Measurements from ENCODE around the gene CLCC1. TPM values are rescaled to one million over a fixed set of nuclear protein-coding genes. Genes with fewer than 3 reads are reported as not detected.

CLCC1 gene
- total RNA-seq, 4 donors from 2014 or later: 14.4 to 56.1 (median 18.9) TPM

DNA sequence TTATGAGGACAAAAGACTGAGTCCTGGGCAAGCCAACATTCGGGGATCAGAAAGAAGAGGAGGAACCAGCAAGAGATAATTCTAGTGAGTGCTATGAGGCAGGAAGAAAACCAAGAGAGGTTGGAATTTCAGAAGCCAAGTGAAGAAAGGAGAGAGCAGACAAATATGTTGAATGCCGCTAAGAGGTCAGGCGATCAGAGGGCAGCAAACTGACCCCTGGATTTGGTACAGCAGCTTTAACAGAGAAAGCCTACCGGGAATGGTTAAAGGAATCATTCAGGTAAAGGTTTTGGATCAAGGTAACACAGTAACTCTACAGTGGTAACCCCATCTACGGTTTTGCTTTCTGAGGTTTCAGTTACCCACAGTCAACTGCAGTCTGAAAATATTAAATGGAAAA lies 5.4 kb downstream of the CLCC1 start:
- H3K9me3 ChIP-seq: no peaks in the 10 kb centered on the region
- TF ChIP-seq, protein P1, sequence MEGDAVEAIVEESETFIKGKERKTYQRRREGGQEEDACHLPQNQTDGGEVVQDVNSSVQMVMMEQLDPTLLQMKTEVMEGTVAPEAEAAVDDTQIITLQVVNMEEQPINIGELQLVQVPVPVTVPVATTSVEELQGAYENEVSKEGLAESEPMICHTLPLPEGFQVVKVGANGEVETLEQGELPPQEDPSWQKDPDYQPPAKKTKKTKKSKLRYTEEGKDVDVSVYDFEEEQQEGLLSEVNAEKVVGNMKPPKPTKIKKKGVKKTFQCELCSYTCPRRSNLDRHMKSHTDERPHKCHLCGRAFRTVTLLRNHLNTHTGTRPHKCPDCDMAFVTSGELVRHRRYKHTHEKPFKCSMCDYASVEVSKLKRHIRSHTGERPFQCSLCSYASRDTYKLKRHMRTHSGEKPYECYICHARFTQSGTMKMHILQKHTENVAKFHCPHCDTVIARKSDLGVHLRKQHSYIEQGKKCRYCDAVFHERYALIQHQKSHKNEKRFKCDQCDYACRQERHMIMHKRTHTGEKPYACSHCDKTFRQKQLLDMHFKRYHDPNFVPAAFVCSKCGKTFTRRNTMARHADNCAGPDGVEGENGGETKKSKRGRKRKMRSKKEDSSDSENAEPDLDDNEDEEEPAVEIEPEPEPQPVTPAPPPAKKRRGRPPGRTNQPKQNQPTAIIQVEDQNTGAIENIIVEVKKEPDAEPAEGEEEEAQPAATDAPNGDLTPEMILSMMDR (IDR thresholded peaks at IDR 0.05): no peak
- no peak for TF ChIP-seq POLR2A (IDR thresholded peaks at IDR 0.05)
- H3K36me3 ChIP-seq: peaks cover 0 to 16% (median 0%) of the 10 kb centered on the region in 3 donors
- H3K27ac ChIP-seq: no peak overlapping the region
- H3K4me1 ChIP-seq: peaks cover 0 to 14% (median 6%) of the 10 kb centered on the region in 4 donors
- no peaks in the 10 kb centered on the region for H3K27me3 ChIP-seq
- no peak for DNase-seq
- no peak overlapping the region for H3K4me3 ChIP-seq

DNA sequence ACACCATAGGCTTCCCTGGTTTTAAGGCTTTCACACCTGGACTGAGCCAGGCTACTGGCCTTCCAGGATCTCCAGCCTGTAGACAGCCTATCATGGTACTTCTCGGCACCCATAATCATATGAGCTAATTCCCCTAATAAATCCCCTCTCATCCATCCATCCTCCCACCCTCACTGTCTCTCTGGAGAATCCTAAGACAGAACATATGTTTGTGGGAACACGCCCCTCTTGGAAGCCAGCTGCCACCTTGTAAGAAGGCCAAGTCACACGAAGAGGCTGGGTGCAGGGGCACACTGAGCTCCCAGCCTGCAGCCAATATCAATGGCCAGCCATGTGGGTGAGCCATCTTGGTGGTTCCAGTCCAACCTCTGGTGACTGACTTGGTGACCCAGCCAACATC lies 7.4 kb downstream of the CLCC1 start:
- no peak for DNase-seq
- TF ChIP-seq POLR2A (IDR thresholded peaks at IDR 0.05): no peak
- TF ChIP-seq, protein P1 (IDR thresholded peaks at IDR 0.05): no peak
- no peak overlapping the region for H3K27ac ChIP-seq
- H3K36me3 ChIP-seq: peaks cover 0 to 16% (median 0%) of the 10 kb centered on the region in 3 donors
- no peaks in the 10 kb centered on the region for H3K27me3 ChIP-seq
- H3K4me1 ChIP-seq: no peaks in the 10 kb centered on the region
- no peak overlapping the region for H3K4me3 ChIP-seq
- no peaks in the 10 kb centered on the region for H3K9me3 ChIP-seq

DNA sequence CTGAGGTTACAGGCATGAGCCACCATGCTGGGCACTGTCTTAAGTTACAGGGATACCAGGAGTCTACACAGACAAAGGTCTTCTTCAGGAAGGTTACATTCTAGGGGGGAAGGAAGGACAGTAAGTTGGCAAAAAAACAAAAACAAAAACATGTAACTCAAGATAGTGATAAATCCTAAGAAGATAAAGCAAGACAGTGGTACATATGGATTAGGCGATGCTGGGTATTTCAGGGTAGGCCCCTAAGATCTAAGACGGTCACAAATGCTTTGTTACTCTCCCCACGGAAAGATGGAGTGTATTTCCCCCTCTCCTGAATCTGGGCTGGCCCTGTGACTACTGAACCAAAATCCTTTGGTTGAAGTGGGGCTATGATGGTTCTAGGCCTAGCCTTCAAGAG lies 8.2 kb downstream of the CLCC1 start:
- TF ChIP-seq, protein P1 (IDR thresholded peaks at IDR 0.05): no peak
- TF ChIP-seq POLR2A (IDR thresholded peaks at IDR 0.05): no peak
- H3K27me3 ChIP-seq: no peaks in the 10 kb centered on the region
- H3K27ac ChIP-seq: no peak overlapping the region
- H3K36me3 ChIP-seq: peaks cover 0 to 16% (median 0%) of the 10 kb centered on the region in 3 donors
- no peak overlapping the region for H3K4me3 ChIP-seq
- no peaks in the 10 kb centered on the region for H3K4me1 ChIP-seq
- H3K9me3 ChIP-seq: no peaks in the 10 kb centered on the region
- DNase-seq: no peak

DNA sequence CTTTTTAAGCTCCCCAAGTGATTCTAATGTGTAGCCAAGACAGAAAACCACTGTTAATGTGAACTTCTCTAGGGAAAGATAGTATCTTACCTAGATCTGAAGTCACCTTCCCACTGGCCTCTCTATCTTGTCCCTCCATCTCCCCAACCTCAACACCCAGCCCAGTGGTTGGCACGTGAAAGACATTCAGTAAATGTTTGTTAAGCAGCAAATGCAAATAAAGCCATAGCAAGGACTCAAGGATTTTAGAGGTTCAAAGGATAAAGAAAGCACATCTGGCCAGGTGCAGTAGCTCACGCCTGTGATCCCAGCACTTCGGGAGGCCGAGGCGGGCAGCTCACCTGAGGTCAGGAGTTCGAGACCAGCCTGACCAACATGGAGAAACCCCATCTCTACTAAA lies 9.8 kb downstream of the CLCC1 start:
- Histone ChIP-seq H3K27ac (no peak overlapping the region), H3K27me3 (no peaks in the 10 kb centered on the region), H3K4me1 (no peaks in the 10 kb centered on the region), H3K9me3 (no peaks in the 10 kb centered on the region), H3K4me3 (no peak overlapping the region), H3K36me3 (peaks cover 0 to 9% (median 0%) of the 10 kb centered on the region in 3 donors)
- no peak for DNase-seq
- TF ChIP-seq, protein P1 (IDR thresholded peaks at IDR 0.05): no peak
- no peak for TF ChIP-seq POLR2A (IDR thresholded peaks at IDR 0.05)

DNA sequence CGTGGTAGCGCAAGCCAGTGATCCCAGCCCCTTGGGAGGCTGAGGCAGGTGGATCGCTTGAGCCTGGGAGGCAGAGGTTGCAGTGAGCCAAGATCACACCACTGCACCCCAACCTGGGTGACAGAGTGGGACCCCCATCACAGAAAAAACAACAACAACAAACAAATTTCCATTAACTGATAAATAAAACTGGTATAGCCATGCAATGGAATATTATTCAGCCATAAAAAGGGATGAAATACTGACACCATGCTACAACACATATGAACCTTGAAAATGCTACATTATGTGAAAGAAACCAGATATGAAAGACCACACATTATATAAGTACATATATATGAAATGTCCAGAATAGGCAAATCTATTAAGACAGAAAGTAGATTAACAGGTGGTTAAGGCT lies 12.0 kb downstream of the CLCC1 start:
- Histone ChIP-seq H3K36me3 (peaks cover 0 to 17% (median 0%) of the 10 kb centered on the region in 3 donors), H3K27me3 (no peaks in the 10 kb centered on the region), H3K4me1 (no peaks in the 10 kb centered on the region), H3K9me3 (no peaks in the 10 kb centered on the region), H3K4me3 (no peak overlapping the region), H3K27ac (no peak overlapping the region)
- TF ChIP-seq POLR2A (IDR thresholded peaks at IDR 0.05): no peak
- TF ChIP-seq, protein P1 (IDR thresholded peaks at IDR 0.05): no peak
- DNase-seq: no peak

DNA sequence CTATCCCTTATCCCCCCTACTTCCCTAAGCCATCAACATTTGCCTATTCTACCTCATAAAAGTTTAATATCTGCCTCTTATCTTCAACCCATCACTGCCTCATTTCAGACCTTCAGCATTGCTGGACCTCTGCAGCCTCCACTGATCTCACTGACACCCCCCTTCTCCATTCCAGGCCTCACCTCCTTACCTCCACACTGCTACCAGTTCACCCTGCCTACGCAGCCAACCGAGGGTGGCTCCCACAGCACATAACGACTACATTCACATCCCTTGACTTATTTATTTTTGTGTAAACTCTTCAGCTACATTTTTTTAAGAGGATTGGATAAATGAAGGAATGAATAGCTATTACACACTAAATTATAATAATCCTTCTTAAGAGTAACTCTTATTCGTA lies 14.2 kb downstream of the CLCC1 start:
- TF ChIP-seq, protein P1 (IDR thresholded peaks at IDR 0.05): no peak
- no peak for TF ChIP-seq POLR2A (IDR thresholded peaks at IDR 0.05)
- H3K4me3 ChIP-seq: no peak overlapping the region
- DNase-seq: no peak
- H3K27me3 ChIP-seq: no peaks in the 10 kb centered on the region
- H3K36me3 ChIP-seq: peaks cover 0 to 26% (median 0%) of the 10 kb centered on the region in 3 donors
- H3K9me3 ChIP-seq: no peaks in the 10 kb centered on the region
- no peak overlapping the region for H3K27ac ChIP-seq
- no peaks in the 10 kb centered on the region for H3K4me1 ChIP-seq

Data from Peyer's patch (tissue), 4 donors.